ENCODE measurements around the gene ABCA13.
"Not testable (repeated sequence)": the region's sequence is repeated elsewhere in the genome, so short reads cannot be mapped to it uniquely, and the experiment has no call there.

Gene ABCA13, protein sequence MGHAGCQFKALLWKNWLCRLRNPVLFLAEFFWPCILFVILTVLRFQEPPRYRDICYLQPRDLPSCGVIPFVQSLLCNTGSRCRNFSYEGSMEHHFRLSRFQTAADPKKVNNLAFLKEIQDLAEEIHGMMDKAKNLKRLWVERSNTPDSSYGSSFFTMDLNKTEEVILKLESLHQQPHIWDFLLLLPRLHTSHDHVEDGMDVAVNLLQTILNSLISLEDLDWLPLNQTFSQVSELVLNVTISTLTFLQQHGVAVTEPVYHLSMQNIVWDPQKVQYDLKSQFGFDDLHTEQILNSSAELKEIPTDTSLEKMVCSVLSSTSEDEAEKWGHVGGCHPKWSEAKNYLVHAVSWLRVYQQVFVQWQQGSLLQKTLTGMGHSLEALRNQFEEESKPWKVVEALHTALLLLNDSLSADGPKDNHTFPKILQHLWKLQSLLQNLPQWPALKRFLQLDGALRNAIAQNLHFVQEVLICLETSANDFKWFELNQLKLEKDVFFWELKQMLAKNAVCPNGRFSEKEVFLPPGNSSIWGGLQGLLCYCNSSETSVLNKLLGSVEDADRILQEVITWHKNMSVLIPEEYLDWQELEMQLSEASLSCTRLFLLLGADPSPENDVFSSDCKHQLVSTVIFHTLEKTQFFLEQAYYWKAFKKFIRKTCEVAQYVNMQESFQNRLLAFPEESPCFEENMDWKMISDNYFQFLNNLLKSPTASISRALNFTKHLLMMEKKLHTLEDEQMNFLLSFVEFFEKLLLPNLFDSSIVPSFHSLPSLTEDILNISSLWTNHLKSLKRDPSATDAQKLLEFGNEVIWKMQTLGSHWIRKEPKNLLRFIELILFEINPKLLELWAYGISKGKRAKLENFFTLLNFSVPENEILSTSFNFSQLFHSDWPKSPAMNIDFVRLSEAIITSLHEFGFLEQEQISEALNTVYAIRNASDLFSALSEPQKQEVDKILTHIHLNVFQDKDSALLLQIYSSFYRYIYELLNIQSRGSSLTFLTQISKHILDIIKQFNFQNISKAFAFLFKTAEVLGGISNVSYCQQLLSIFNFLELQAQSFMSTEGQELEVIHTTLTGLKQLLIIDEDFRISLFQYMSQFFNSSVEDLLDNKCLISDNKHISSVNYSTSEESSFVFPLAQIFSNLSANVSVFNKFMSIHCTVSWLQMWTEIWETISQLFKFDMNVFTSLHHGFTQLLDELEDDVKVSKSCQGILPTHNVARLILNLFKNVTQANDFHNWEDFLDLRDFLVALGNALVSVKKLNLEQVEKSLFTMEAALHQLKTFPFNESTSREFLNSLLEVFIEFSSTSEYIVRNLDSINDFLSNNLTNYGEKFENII (N-terminal part only)

DNA sequence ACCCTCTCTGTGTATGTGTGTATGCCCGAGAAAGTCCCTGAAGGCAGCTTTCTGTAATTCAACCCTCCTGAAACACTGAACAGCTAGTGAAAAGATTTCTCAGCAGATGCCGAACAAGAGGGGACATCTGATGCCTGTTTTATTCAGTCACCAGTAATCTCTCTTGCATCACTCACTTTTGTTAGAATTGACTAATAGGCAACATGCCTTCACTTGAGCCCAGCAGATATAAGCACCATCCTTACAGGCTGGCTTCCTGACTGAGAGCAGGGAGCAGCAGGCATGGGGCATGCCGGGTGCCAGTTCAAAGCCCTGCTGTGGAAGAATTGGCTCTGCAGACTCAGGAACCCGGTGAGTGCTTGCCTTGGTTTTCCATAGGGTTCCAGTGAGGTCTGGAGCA is at the start of gene ABCA13:
TSS of gene ABCA13 (plus strand) at position 257 of the 400 bp plus-strand sequence. CDS start at position 283, 26 bp downstream.
- DNase-seq, result no peak

DNA sequence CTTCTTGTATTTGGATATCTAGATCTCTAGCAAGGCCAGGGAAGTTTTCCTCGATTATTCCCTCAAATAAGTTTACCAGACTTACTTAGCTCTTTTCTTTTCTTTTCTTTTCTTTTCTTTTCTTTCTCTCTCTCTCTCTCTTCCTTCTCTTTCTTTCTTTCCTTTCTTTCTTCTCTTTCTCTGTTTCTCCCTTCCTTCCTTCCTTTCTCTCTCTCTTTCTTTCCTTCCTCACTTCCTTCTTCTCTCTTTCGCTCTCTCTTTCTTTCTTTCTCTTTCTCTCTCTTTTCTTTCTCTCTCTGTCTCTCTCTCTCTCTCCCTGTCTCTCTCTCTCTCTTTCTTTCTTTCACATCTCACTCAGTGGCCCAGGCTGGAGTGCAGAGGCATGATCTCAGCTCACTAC is 45.2 kb upstream of the ABCA13 start:
- no peak for DNase-seq

DNA sequence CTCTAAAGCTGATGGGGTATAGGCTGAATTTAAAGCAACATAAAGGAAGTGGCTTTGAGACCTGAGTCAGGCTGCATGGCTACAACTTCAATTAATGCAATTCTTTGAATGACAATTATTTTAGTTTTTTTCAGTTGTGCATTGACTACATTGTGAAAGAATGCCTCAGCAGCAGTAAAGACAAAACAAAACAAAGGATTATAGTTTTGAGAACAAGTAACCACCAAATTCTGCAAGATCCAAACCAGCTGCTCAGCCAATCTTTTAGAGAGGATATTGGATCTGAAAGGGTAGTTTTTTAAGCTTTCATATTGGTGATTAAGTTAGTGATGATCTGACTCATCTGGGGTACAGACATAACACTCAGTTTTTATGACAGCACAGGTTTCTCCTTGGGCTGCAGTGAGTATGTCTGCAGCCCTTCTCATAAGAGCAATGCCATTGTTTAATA is 40.6 kb upstream of the ABCA13 start:
- DNase-seq, result no peak

DNA sequence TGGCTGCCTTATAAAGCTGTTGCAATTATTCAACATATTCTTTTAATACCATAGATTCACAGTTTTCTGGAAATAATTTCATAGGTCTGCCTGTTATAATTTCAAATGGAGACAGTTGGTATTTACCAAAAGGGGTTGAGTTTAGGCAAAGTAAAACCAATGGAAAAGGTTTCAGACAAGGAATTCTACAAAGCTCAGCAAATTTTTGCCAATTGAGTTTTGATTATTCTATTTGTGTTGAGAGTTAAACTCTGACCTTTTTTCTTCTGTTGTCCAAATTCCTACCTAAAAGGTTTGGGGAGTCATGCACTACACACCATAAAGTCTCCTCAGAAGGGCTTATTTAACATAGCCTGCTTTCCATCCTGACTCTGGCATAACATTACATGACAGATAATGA is 38.5 kb upstream of the ABCA13 start:
- DNase-seq, result no peak

DNA sequence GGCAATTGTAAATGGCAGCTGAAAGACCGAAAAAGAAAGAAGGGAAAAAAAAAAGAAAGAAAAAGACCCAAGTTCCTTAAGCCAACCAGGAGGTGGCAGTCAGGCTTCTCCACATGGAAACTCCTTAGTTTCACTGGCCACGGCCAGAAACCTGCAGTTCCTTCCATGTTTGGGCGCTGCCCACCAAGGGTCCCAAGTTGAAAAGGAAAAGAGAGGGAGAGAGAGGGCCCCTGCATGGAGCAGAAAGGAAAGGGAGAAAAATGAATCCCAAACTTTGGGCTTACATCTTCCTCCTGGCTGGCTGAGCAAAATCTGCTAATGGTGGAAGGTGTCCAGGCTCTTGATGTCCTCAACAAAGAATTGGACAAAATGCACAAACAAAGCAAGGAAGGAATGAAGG is 31.8 kb upstream of the ABCA13 start:
- no peak for DNase-seq

DNA sequence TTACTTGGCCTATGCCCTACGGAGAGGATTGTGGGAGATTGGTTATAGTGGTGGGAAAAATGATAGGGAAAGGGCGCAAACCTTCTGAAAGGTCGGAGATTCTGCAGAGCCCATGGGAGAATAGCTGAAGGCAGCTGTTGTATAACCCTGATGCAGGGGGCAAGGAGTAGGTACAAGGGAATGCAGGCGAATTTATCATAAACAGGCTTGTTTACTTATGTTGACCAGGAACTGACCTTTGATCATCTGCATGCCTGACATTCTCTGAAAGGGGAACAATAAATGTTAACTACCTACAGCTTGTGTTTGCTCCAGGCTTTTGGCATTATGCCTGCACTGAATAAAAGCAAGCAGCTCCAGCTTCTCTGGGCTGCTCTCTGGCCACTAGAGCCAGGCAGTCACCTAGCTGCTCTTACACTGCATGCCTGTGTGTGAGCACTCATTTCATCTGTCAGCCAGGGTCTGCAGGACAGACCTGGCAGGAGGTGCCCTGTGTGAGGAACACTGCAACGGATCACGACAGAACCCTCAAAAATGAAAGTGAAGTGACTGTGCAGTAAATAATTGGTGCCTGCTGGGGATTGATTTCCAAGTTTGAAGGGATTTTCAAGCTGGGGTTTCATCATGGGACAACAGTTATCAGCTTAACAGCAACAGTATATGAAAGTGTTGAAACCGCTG is 31.1 kb upstream of the ABCA13 start:
- DNase-seq, result no peak

DNA sequence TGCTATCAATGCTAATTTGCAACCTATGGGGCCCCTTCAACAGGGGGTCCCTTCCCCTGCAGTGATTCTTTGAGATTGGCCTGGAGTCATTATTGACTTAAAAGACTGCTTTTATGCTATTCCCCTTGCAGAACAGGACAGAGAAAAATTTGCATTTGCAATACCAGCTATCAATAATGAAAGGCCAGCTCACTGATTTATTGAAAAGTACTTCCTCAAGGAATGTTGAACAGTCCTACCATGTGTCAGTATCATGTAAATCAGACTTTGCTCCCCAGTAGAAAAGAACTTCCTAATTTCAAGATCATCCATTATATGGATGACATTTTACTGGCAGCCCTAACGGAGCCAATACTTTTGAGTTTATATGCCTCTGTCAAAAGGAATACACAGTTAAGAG is 29.7 kb upstream of the ABCA13 start:
- no peak for DNase-seq

DNA sequence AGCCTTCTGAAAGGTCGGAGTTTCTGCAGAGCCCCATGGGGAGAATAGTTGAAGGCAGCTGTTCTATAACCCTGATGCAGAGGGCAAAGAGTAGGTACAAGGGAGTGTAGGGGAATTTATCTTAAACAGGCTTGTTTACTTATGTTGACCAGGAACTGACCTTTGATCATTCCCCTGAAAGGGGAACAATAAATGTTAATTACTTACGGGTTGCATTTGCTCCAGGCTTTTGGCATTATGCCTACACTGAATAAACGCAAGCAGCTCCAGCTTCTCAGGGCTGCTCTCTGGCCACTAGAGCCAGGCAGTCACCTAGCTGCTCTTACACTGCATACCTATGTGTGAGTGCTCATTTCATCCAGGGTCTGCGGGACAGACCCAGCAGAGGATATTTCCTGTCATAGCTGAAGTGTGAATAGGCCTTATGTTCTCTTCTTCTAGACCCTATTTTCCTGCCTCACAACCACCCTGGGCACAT is 26.9 kb upstream of the ABCA13 start:
- DNase-seq, result no peak

DNA sequence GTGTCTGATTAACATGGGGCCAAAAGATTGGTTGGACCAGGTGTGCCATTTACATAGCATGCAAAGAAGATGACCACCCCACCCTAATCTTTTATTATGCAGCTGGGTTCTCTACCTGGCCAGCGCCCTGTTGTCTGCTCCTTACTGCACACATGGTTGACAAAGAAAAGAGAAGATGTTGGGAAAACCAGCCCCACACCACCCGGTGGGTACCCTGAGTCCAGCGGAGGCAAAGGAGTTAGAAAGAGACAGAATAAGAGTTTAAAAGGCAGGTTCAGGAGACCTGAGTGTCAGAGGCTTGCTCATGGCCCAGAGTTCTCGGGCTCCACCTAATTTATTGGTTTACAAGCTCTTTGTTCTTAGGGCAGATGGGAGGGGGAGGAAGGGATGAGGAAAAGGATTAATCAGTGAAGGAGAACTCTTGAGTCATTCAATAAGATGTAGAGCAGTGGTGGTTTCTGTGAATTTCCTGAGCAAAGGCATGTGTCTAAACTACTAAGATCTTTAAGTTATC is 24.1 kb upstream of the ABCA13 start:
- DNase-seq, result no peak

DNA sequence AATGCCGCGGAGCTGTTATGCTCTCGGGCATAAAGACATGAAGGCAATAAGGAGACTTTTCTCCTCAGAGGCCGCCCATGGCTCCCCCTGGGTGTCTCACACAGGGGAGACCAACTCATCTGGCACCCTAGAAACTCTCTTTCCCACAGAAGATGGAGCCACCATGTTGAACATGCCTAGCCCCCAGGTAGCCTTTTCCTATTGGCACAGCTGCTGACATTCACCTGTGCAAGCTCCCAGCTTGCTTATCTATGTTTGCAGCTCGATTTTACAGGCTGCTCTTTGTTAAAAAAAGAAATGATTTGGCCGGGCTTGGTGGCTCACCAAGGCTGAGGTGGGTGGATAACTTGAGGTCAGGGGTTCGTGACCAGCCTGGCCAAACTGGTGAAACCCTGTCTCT is 23.6 kb upstream of the ABCA13 start:
- not testable (repeated sequence) for DNase-seq

DNA sequence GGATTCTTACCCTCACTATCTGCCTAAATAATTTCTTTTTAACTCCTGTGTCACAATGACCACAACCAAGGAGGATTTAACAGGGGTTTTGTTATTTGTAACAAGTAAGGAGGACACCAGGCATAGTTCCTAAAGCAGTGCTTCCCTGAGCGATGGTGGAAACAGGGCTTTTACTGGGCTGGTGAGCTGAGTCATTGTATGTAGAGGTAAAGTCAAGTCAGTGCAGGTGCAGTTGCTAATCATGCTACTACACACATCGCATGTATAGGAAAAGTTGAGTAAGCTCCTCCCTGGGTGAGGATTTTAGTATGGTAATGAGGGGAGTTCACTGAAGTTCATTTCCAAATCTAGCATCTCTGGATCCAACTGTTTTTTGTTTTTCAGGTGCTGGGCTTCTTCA is 22.9 kb upstream of the ABCA13 start:
- DNase-seq, result no peak

DNA sequence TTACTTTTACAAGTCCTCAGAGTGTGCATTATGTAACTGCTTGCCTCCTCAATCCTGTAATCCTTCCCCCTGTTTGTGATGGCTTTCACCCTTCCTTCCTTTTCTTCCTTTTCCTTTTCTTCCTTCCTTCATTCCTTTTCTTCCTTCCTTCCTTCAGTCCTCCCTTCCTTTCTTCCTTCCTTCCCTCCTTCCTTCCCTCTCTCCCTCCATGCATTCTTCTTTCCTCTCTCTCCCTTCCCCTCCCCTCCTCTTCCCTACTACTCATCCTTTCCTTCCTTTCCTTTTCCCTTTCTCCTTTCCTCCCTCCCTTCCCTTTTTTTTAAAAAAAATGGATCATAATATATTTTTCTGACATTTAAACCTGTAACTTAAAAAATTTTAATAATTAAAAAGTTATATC is 22.2 kb upstream of the ABCA13 start:
- no peak for DNase-seq

DNA sequence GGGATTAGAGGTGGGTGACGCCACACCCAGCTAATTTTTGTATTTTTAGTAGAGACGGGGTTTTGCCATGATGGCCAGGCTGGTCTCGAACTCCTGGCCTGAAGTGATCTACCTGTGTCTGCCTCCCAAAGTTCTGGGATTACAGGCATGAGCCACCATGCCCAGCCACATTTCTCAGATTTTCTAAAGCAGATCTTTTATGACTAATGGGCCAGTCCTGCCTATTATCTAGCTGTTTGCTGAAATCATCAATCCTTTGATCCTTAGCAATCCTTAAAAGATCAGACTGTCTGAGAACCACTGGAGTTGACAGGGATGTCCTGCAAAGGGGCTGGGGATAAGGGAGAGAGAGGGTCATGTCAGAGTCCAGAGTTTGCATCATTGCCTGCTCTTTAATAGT is 21.2 kb upstream of the ABCA13 start:
- DNase-seq, result no peak

DNA sequence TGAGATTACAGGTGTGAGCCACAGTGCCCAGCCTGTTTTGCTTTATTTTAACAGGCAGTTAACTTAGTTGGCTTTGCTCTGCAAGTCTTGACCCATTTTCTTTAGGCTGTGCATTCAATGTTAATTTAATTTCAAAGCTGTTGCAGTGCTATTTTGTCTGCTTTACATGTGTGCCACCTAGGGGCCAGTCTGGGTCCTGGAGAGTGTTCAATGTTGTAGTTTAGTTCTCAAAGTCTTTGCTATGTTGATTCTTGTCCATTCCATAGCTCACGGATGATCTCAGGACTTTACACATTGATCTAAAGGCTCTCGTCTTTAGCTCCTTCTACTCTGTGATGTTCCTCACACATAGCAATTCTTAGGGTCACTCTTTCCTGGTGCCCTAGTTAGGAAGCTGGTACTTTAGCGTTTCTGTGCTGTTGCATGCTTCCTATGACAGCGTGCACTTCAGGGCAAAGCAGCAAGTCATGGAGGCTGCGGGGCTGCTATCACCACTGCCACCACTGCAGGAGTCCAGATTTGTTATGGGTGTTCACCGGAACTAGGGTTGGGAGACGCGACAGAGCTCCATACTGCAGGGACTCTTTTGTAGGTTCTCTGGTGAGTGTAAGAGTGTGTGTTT is 16.4 kb upstream of the ABCA13 start:
- DNase-seq, result no peak

DNA sequence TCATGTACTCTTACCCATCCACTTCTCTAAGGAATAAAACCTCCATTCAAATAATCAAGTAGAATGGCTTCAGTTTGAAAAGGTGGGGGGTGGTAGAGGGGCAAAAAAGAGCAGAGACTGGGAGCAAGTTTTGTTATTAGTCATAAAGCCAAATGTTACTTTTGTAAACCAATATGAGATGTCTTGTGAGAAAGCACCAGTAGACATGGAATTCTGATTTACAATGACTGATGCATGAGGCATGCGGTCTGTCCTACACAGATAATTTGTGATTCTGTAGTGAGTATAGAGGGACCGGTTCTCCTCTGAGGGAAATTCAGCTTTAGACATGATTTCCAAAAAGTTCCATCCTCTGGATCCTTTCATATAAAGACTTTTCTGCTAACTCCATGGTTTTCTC is 12.9 kb upstream of the ABCA13 start:
- DNase-seq, result no peak

DNA sequence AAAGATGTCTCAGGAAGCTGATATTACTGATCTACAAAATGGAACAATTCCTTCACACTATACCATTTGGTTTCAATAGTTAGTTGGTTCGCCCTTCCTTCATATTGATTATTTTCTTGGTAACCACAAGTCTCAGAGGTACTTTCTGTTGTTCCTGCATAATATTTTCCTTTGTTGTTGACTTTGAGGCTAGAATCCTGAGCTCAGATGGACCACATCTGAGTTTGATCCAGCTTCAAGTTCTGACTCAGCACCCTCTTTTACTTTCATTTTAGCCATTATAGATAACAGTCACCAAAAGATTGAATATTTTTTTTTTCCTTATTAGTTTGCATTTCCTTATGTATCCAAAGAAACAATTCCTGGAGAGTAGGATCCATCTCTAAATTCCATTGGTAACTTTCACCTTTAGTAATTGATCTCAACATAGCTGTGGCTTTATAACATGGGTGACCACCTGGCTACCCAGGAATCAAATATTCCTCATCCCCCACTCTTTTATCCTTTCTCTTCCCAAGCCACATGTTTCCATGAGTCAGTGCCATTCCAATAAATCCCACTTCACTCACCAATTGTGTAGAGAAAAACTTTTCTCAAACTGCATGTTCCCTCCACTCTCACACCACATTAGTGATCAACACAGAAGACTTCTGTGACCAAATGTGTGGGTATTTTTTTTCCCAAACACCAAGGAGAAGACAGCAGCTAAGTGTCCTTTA is 9.7 kb upstream of the ABCA13 start:
- no peak for DNase-seq

DNA sequence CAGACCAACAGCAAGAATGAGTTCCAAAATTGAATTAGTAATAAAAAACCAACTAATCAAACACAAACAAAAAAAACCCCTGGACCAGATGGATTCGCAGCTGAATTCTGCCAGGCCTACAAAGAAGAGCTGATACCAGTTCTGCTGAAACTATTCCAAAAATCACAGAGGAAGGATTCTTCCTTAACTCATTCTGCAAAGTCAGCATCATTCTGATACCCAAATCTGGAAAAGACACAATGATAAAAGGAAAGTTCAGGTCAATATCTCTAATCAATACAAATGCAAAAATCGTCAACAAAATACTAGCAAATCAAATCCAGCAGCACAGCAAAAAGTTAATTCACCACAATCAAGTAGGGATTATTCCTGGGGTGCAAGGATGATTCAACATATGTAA is 6.1 kb upstream of the ABCA13 start:
- DNase-seq, result no peak

DNA sequence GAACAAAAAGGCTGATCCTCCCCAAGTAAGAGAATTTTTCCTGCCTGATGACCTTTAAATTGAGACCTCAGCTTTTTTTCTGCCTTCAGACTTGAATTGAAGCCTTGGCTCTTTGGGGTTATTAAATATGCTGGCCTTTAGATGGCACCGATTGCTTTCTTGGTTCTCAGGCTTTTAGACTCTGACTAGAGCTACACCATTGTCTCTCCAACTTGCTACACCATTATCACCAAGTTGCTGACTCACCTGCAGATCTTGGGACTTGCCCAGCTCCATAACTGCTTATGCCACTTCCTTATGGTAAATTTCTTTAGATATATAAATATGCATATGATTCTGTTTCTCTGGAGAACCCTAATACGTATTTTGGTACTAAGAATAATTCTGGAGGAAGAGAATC is 3.1 kb upstream of the ABCA13 start:
- no peak for DNase-seq

DNA sequence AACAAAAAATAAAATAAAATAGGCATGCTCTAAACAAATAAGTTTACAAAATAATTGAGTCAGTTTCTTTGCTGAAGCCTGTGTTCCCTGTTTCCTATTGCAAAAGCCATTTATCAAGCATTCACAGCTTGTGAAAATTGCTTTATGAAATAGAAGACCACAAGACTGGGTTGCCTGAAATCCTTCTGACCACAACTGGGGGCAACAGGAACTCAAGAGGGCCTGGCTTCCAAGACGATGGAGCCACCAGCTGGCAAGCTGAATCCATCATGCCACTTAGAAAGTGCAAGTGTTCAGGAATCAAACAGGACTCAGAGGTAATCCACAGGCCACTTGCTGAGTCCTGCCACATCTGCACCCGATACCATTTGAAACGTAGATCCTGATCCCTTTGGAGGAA is 752 bp upstream of the ABCA13 start:
- no peak for DNase-seq

DNA sequence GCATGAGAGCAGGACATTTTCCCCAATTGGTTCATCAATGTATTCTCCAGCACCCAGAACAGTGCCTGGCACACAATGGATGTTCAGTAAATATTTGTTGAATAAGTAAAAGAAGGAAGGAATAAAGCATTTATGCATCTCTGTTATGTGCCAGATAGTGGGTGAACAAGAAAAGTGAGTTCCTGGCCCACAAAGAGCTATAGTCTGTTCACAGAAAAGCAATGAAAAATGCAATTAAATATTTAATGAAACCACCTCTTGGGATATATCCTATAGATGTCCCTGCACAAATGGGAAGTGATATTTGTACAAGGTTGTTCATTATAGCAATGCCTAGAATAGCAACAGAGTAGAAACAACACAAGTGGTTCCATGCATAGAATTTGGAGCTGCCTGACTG is 2.1 kb downstream of the ABCA13 start:
- no peak for DNase-seq

Data from NCI-H1417 treated with DMSO at 0.1 percent for 48 hours (cell line).